Esophagus (tissue), 2 donors: ENCODE results near the gene REEP2. TPM values are rescaled to one million over a fixed set of nuclear protein-coding genes. Genes with fewer than 3 reads are reported as not detected.
"Not testable (repeated sequence)": the region's sequence is repeated elsewhere in the genome, so short reads cannot be mapped to it uniquely, and the experiment has no call there.

ENCODE experiments used
- H3K27ac ChIP-seq, 2 donors: one replicate each; pipeline ENCODE4 v1.5.1; 2013; ENCODE audit warnings: low read depth in 2 of 2, mild to moderate bottlenecking in 2 of 2, inconsistent platforms in 1 of 2, low read length in 1 of 2, moderate library complexity in 1 of 2
- H3K27me3 ChIP-seq, 2 donors: one replicate each; pipeline ENCODE4 v1.6.1; 2013; ENCODE audit warnings: low read length in 2 of 2, control low read depth in 1 of 2, mild to moderate bottlenecking in 1 of 2; ENCODE audit not compliant: insufficient read depth in 2 of 2, control insufficient read depth in 1 of 2
- H3K36me3 ChIP-seq, 2 donors: one replicate each; pipeline ENCODE4 v1.6.1; 2013; ENCODE audit warnings: low read length in 1 of 2; ENCODE audit not compliant: control insufficient read depth in 2 of 2, insufficient read depth in 2 of 2
- H3K4me1 ChIP-seq, 2 donors: one replicate each; pipeline ENCODE4 v1.6.1; 2013; ENCODE audit warnings: low read length in 1 of 2; ENCODE audit not compliant: control insufficient read depth in 2 of 2, insufficient read depth in 2 of 2
- H3K4me3 ChIP-seq, 2 donors: one replicate each; pipeline ENCODE4 v1.5.1; 2013; ENCODE audit warnings: low read length in 2 of 2, mild to moderate bottlenecking in 2 of 2, low read depth in 1 of 2, moderate library complexity in 1 of 2
- H3K9me3 ChIP-seq, 2 donors: one replicate each; pipeline ENCODE4 v1.6.1; 2013; ENCODE audit warnings: mild to moderate bottlenecking in 2 of 2, low read depth in 1 of 2, low read length in 1 of 2, moderate library complexity in 1 of 2; ENCODE audit not compliant: control insufficient read depth in 2 of 2, insufficient read depth in 1 of 2
- WGBS, 2 donors: extraction: QIAGEN DNeasy Blood & Tissue Kit; methylation state at CpG; one replicate each; pipeline ENCODE4 v1.1.7; 2013; 5-methylcytosine and 5-hydroxymethylcytosine counted together
- polyA plus RNA-seq, 2 donors: library from polyadenylated mRNA; stranded (reverse); fragments of 200-250 nt; gene quantifications; one replicate each; pipeline ENCODE4 v1.2.3, GENCODE V29; 2013
- donor health status: healthy with polysubstance abuse.
- donor health status: Bipolar disorder and iron deficiency.

REEP2 gene
- polyA plus RNA-seq, result 1 to 10 TPM; 2.0 to 2.6 TPM

- Histone ChIP-seq H3K27me3 (no peaks in the 10 kb centered on the region), H3K9me3 (no peaks in the 10 kb centered on the region), H3K4me3 (peak within 1 kb of the TSS; percentile 39 to 40), H3K36me3 (peaks cover 0 to 10% of the 10 kb centered on the region in 2 donors), H3K4me1 (peaks cover 2% of the 10 kb centered on the region in 2 donors), H3K27ac (peak within 1 kb of the TSS; percentile 8 to 19)
- 1% methylated on average over 61 to 65 of the region's 65 CpGs for WGBS, 2 donors
These were observed at the start of gene REEP2 for GRCh38 chr5:138438724-138439476. TSS of gene REEP2 (plus strand) at chr5:138439057. CDS start at chr5:138439209, 152 bp downstream.

- peaks cover 10 to 29% of the 10 kb centered on the region in 2 donors for H3K36me3 ChIP-seq
- WGBS, 2 donors, result 87 to 94% methylated on average over 3 of the region's 3 CpGs
- H3K4me3 ChIP-seq, result no peak overlapping the region
- H3K27me3 ChIP-seq, result no peaks in the 10 kb centered on the region
- no peaks in the 10 kb centered on the region for H3K9me3 ChIP-seq
- H3K27ac ChIP-seq, result no peak overlapping the region
- no peaks in the 10 kb centered on the region for H3K4me1 ChIP-seq
These were observed 49.5 kb upstream of the REEP2 start for GRCh38 chr5:138389332-138389731.

- not testable (repeated sequence) for H3K27me3 ChIP-seq, H3K4me3 ChIP-seq, H3K4me1 ChIP-seq, H3K27ac ChIP-seq, H3K9me3 ChIP-seq
- H3K36me3 ChIP-seq, result peaks cover 10 to 30% of the 10 kb centered on the region in 2 donors
- WGBS, 2 donors, result 93 to 94% methylated on average over 10 of the region's 10 CpGs
These were observed 48.9 kb upstream of the REEP2 start for GRCh38 chr5:138389911-138390310.

GRCh38 chr5:138391859-138392386 lies 46.9 kb upstream of the REEP2 start:
- Histone ChIP-seq H3K36me3 (peaks cover 14 to 21% of the 10 kb centered on the region in 2 donors), H3K9me3 (no peaks in the 10 kb centered on the region), H3K4me1 (no peaks in the 10 kb centered on the region), H3K4me3 (no peak overlapping the region), H3K27me3 (no peaks in the 10 kb centered on the region), H3K27ac (no peak overlapping the region)
- 75 to 77% methylated on average over 9 of the region's 9 CpGs for WGBS, 2 donors

GRCh38 chr5:138402640-138403039 lies 36.2 kb upstream of the REEP2 start:
- H3K4me1 ChIP-seq, result no peaks in the 10 kb centered on the region
- H3K27me3 ChIP-seq, result no peaks in the 10 kb centered on the region
- H3K9me3 ChIP-seq, result no peaks in the 10 kb centered on the region
- H3K27ac ChIP-seq, result no peak overlapping the region
- H3K36me3 ChIP-seq, result peaks cover 0 to 23% of the 10 kb centered on the region in 2 donors
- no peak overlapping the region for H3K4me3 ChIP-seq

- H3K9me3 ChIP-seq, result no peaks in the 10 kb centered on the region
- no peaks in the 10 kb centered on the region for H3K27me3 ChIP-seq
- peaks cover 0 to 11% of the 10 kb centered on the region in 2 donors for H3K36me3 ChIP-seq
- H3K4me1 ChIP-seq, result no peaks in the 10 kb centered on the region
- H3K27ac ChIP-seq, result no peak overlapping the region
- H3K4me3 ChIP-seq, result no peak overlapping the region
- 43 to 53% methylated on average over 5 of the region's 5 CpGs for WGBS, 2 donors
These were observed 30.8 kb upstream of the REEP2 start for GRCh38 chr5:138408023-138408422.

- not testable (repeated sequence) for H3K9me3 ChIP-seq, H3K27me3 ChIP-seq, H3K4me3 ChIP-seq, H3K27ac ChIP-seq, H3K4me1 ChIP-seq
- WGBS, 2 donors, result 81 to 82% methylated on average over 13 of the region's 14 CpGs
- H3K36me3 ChIP-seq, result peaks cover 0 to 13% of the 10 kb centered on the region in 2 donors
These were observed 27.7 kb upstream of the REEP2 start for GRCh38 chr5:138410996-138411640.

- no peak overlapping the region for H3K4me3 ChIP-seq
- 80 to 84% methylated on average over 2 of the region's 2 CpGs for WGBS, 2 donors
- peaks cover 6 to 24% of the 10 kb centered on the region in 2 donors for H3K36me3 ChIP-seq
- no peak overlapping the region for H3K27ac ChIP-seq
- H3K4me1 ChIP-seq, result no peaks in the 10 kb centered on the region
- no peaks in the 10 kb centered on the region for H3K9me3 ChIP-seq
- H3K27me3 ChIP-seq, result no peaks in the 10 kb centered on the region
These were observed 20.4 kb upstream of the REEP2 start for GRCh38 chr5:138418444-138418843.

- Histone ChIP-seq H3K4me1 (no peaks in the 10 kb centered on the region), H3K27ac (no peak overlapping the region), H3K4me3 (no peak overlapping the region), H3K36me3 (peaks cover 8 to 22% of the 10 kb centered on the region in 2 donors), H3K27me3 (no peaks in the 10 kb centered on the region), H3K9me3 (no peaks in the 10 kb centered on the region)
- 88 to 97% methylated on average over 1 of the region's 1 CpG for WGBS, 2 donors
These were observed 13.8 kb upstream of the REEP2 start for GRCh38 chr5:138425079-138425478.
